Vagina (tissue), 2 donors: Measurements from ENCODE around the gene ZNF512. TPM values are rescaled to one million over a fixed set of nuclear protein-coding genes. Genes with fewer than 3 reads are reported as not detected.
"Not testable (repeated sequence)": the region's sequence is repeated elsewhere in the genome, so short reads cannot be mapped to it uniquely, and the experiment has no call there.

Experiments used
- DNase-seq, 2 donors: peaks; one replicate each; pipeline ENCODE4 v3.0.0-alpha.2; 2017; ENCODE audit errors: extremely low spot score in 2 of 2
- H3K27ac ChIP-seq: fragments of 200-600 bp; sonication (generic); one replicate; pipeline ENCODE4 v1.5.1; 2019
- H3K27me3 ChIP-seq: fragments of 200-600 bp; sonication (generic); one replicate; pipeline ENCODE4 v1.5.1; 2019
- H3K36me3 ChIP-seq, 2 donors: fragments of 200-600 bp; sonication (generic); one replicate each; pipeline ENCODE4 v1.5.1; 2017 to 2019
- H3K4me1 ChIP-seq: fragments of 200-600 bp; sonication (generic); one replicate; pipeline ENCODE4 v1.5.1; 2019
- H3K4me3 ChIP-seq, 2 donors: fragments of 200-600 bp; sonication (generic); 1 replicate in 1 of 2; 2 replicates in 1 of 2; pipeline ENCODE4 v1.5.1; 2016 to 2019
- H3K9me3 ChIP-seq: fragments of 200-600 bp; sonication (generic); one replicate; pipeline ENCODE4 v1.5.1; 2019
- CTCF ChIP-seq, 3 experiments: fragments of 450-650 bp in 2 of 3; fragments of 200-600 bp in 1 of 3; sonication (generic) in 1 of 3; IDR thresholded peaks; one replicate each; pipeline ENCODE4 v1.5.1; 2017 to 2019; ENCODE audit warnings: antibody characterized with exemption in 3 of 3, mild to moderate bottlenecking in 2 of 3, moderate library complexity in 2 of 3
- POLR2A ChIP-seq, 2 donors: fragments of 450-650 bp; IDR thresholded peaks; one replicate each; pipeline ENCODE4 v1.6.1; 2017; ENCODE audit warnings: antibody characterized with exemption in 2 of 2, mild to moderate bottlenecking in 2 of 2, moderate library complexity in 2 of 2
- POLR2AphosphoS5 ChIP-seq, 2 donors: sonication (generic); formaldehyde crosslinking; IDR thresholded peaks; one replicate each; pipeline ENCODE4 v1.9.0; 2017; ENCODE audit warnings: antibody characterized with exemption in 2 of 2, mild to moderate bottlenecking in 2 of 2, low read depth in 1 of 2; ENCODE audit not compliant: insufficient read depth in 1 of 2
- intact Hi-C: fragments of 100-400 bp; cut with DNase I; formaldehyde crosslinking; loops from one replicate; pipeline ENCODE4 v1.15.1; 2023
- total RNA-seq: library from RNA; depleted of rRNA; stranded (reverse); fragments of >200 nt; gene quantifications from one replicate; pipeline ENCODE4 v1.2.3, GENCODE V29; 2016

The ZNF512 gene
- total RNA-seq = 35.4 TPM

- H3K4me3 ChIP-seq = peak within 1 kb of the TSS; percentile 52 to 69
- DNase-seq = peak in 1 of 2 donors; percentile 96
- no peaks in the 10 kb centered on the region for H3K27me3 ChIP-seq
- H3K36me3 ChIP-seq = no peaks in the 10 kb centered on the region
- peak within 1 kb of the TSS; percentile 62 for H3K27ac ChIP-seq
- no peak for TF ChIP-seq CTCF (IDR thresholded peaks at IDR 0.05)
- TF ChIP-seq POLR2A (IDR thresholded peaks at IDR 0.05) = peak in 1 of 2 donors; percentile 25
- TF ChIP-seq POLR2AphosphoS5 (IDR thresholded peaks at IDR 0.05; ENCODE audit: insufficient read depth in 1 of 2, low read depth in 1 of 2) = peak; percentile 89 to 92
- H3K9me3 ChIP-seq = no peaks in the 10 kb centered on the region
- intact Hi-C loops = no loop called here
- H3K4me1 ChIP-seq = peaks cover 26% of the 10 kb centered on the region
Measured at GRCh38 chr2:27582695-27583389, at the start of gene ZNF512. Gene ZNF512 (plus strand): TSS chr2:27583042. CDS start chr2:27583113, 71 bp downstream.

- TF ChIP-seq POLR2A (IDR thresholded peaks at IDR 0.05) (no peak), POLR2AphosphoS5 (IDR thresholded peaks at IDR 0.05; ENCODE audit: insufficient read depth in 1 of 2, low read depth in 1 of 2) (no peak), CTCF (IDR thresholded peaks at IDR 0.05) (no peak)
- H3K27ac ChIP-seq = no peak overlapping the region
- H3K27me3 ChIP-seq = no peaks in the 10 kb centered on the region
- no peaks in the 10 kb centered on the region for H3K9me3 ChIP-seq
- H3K4me1 ChIP-seq = no peaks in the 10 kb centered on the region
- intact Hi-C loops = no loop called here
- no peak for DNase-seq
- H3K4me3 ChIP-seq = no peak overlapping the region
- H3K36me3 ChIP-seq = no peaks in the 10 kb centered on the region
Measured at GRCh38 chr2:27537287-27537686, 45.6 kb upstream of the ZNF512 start.

- H3K27ac ChIP-seq, intact Hi-C loops: not testable (repeated sequence)
Measured at GRCh38 chr2:27538839-27539450, 43.9 kb upstream of the ZNF512 start.

GRCh38 chr2:27539649-27540048, 43.2 kb upstream of the ZNF512 start:
- H3K27ac ChIP-seq, H3K9me3 ChIP-seq, H3K4me1 ChIP-seq, intact Hi-C loops, H3K4me3 ChIP-seq, H3K36me3 ChIP-seq, H3K27me3 ChIP-seq, DNase-seq: not testable (repeated sequence)

More at GRCh38 chr2:27538839-27539450, 43.9 kb upstream of the ZNF512 start:
- H3K9me3 ChIP-seq, H3K27me3 ChIP-seq, DNase-seq, H3K36me3 ChIP-seq, H3K4me1 ChIP-seq, H3K4me3 ChIP-seq: not testable (repeated sequence)

- Histone ChIP-seq H3K27me3 (no peaks in the 10 kb centered on the region), H3K9me3 (no peaks in the 10 kb centered on the region), H3K4me1 (no peaks in the 10 kb centered on the region), H3K36me3 (no peaks in the 10 kb centered on the region), H3K4me3 (no peak overlapping the region), H3K27ac (no peak overlapping the region)
- DNase-seq = no peak
- intact Hi-C loops = no loop called here
- TF ChIP-seq POLR2AphosphoS5 (IDR thresholded peaks at IDR 0.05; ENCODE audit: insufficient read depth in 1 of 2, low read depth in 1 of 2) = no peak
- TF ChIP-seq POLR2A (IDR thresholded peaks at IDR 0.05) = no peak
- TF ChIP-seq CTCF (IDR thresholded peaks at IDR 0.05) = no peak
Measured at GRCh38 chr2:27544143-27544821, 38.6 kb upstream of the ZNF512 start.
